HG03457 (cell line): ENCODE results near the gene ZSCAN1.
"Not testable (repeated sequence)": the region's sequence is repeated elsewhere in the genome, so short reads cannot be mapped to it uniquely, and the experiment has no call there.

Source experiments
- ATAC-seq: cut with Tn5 transposase; IDR thresholded peaks from one replicate; pipeline ENCODE4 v1.9.1; 2021; ENCODE audit warnings: moderate number of reproducible peaks; ENCODE audit not compliant: unreplicated experiment

ZSCAN1 gene, protein sequence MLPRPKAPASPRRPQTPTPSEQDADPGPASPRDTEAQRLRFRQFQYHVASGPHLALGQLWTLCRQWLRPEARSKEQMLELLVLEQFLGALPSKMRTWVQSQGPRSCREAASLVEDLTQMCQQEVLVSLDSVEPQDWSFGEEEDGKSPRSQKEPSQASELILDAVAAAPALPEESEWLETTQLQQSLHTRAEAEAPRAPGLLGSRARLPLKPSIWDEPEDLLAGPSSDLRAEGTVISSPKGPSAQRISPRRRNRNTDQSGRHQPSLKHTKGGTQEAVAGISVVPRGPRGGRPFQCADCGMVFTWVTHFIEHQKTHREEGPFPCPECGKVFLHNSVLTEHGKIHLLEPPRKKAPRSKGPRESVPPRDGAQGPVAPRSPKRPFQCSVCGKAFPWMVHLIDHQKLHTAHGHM

DNA sequence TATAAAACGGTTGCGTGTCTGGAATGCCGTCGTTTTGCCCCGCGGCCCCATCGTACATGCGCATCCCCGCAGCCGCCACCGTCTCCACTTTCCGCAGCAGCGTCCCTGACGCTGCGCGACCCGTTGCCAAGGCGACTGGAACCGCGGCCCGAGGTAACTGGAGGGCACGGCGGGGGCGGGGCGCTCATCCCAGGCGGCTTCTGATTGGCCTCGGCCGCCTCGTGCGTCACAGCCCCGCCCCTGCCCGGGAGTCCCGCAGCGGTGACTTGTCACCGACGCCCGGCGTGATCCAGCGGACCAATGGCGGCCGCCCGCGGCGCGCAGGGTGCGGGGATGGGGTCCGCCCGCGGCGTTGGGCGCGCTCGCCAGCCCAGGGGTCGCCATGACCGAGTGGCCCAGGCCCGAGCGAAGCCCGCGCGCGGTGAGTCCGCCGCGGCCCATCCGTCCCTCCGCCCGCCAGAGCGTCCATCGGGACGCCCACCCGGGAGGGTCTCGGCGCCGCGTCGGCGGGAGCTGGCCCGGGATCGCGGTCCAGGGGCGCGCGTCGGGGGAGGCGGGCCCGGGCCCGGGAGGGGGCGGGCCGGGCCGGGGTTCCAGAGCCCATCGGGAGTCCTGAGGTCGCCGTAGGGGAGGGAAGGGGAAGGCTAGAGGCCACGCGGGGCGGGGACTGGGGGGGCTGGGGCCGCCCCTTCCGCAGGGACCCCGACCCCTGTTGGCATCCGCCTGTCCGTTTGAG lies at the start of gene ZSCAN1:
Gene ZSCAN1 (plus strand): TSS at position 285 of the 736 bp plus-strand sequence. CDS start 3,812 bp downstream, outside the sequence.
- no peak for ATAC-seq

DNA sequence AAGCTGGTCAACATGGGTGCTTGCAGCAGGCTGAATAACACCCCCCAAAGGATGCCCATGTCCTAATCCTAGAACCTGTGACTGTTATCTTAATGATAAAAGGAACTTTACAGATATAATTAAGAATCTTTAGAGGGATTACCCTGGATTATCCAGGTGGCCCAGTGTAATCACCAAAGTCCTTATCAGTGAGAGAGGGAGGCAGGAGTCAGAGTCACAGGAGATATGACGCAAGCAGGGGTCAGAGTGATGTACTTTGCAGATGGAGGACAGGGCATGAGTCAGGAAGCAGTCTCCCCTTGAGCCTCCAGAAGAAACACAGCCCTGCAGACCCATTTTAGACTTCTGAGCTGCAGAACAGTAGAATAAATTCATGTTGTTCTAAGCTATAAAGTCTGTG lies 41.0 kb upstream of the ZSCAN1 start:
- ATAC-seq, result no peak

DNA sequence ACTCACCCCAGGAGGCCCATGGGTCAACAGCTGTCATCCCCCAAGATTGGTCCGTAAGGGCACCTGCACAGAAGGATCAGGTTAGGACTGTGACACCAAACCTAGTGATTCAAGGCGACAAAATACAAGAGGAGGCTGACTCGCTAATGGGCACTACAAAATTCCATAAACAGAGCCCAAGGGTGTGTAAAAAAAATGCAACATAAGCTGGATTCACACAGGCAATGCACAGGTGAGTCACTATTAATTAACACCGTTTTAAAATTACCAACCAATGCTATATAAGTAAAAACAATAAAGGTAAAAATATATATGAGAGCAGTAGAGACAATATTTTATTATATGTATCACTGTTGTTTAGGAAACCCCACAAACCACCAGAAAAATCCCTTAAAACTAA lies 33.1 kb upstream of the ZSCAN1 start:
- no peak for ATAC-seq

DNA sequence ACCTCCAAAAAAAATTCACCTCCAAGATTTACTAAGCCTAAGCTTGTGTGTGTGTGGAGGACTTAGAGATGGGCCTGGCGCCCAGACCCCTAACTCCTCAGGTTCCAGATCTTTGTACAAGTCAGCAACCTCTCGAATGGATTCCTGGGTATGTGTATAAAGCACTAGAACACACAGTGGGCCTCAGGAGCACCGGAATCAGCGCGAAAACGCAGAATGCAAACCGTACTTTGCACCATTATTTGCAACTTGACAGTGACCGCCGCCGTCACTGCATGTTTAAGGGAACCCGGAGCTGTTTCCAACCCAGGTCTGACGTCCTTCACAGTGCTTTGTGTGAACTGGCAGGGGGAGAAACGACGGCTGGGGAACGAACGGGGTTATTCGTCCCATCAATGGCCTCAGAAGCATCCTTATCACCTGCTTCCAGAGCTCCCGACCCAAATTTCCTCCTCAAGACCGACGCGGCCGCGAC lies 31.9 kb upstream of the ZSCAN1 start:
- ATAC-seq, result no peak

DNA sequence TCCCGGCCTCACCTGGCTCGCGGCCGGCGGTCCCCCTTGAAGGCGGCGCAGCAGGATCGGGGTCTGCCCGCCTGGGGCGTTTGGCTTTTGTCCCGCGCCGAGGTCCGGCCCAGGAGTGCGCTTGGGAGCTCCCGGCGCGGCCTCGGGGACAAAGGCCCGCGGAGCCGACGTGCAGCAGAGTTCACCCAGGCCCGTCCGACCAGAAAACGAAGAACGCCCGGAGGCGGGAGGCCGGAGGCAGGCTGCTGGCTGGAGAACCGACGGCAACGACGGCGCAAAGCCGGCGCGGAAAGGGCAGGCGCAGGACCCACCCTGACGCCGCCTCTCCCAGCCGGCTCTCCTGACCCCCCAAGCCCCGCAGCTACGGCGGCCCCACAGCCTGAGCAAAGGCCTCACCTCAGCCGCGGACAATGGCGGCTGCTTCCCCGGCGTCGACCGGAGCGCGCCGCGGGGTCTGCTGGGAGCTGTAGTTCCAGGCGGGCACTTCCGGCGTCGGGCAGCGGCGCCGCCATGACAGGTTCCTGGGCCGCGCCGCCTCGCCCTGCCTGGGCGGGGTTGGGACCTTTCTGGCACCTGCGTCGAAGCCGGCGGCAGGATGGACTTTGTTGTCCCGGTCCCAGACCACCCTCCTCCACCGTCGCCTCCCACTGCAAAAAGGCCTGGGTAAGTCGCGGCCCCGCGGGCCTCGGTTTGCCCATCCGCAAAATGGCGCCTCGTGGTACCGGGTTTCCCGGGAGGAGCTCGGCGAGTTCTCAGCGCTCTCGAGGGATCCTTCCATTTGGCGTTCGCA lies 31.2 kb upstream of the ZSCAN1 start, which contains the start of gene ZNF606:
Gene ZNF606 (minus strand): TSS at position 437 of the 790 bp plus-strand sequence. CDS start 1,501 bp downstream, outside the sequence.
- ATAC-seq, result peak; percentile 86

DNA sequence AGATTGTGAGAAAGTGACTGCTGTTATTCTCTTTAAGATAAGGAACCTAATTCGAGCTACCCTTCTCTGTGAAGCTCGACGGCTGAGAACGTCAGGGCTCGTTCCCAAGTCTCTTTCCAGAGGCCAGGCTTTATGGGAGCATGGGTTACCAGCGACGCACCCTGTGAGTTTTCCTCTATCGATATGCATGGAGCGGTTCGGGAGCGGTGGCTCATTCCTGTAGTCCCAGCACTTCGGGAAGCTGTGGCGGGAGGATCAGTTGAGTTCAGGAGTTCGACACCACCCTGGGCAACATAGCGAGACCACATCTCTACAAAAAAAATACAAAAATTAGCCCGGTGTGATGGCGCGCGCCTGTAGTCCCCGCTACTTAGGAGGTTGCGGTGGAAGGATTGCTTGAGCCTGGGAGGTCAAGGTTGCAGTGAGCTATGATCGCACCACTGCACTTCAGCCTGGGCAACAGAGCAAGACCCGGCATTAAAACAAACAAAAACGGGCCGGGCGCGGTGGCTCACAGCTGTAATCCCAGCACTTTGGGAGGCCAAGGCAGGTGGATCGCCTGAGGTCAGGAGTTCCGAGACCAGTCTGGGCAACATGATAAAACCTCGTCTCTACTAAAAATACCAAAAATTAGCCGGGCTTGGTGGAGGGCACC lies 30.5 kb upstream of the ZSCAN1 start:
- ATAC-seq, result no peak

DNA sequence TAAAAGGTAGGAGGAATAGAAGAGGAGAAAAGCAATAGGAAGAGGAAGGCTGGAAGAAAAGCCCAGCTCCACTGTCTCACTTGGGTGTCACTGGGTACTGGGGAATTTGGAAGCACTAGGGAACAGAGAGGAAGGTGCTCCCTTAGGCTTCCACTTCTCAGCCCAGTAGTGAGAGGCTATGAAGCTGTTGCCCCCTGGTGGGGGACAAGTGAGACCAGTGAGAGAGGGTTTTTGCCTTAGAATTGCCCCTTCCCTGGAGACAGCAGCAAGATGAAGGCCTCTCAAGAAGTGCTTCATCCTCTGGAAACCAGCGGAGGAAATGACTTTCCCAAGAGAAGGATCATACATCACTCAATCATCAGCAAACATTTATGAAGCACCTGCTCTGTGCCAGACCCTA lies 26.5 kb upstream of the ZSCAN1 start:
- ATAC-seq, result no peak

DNA sequence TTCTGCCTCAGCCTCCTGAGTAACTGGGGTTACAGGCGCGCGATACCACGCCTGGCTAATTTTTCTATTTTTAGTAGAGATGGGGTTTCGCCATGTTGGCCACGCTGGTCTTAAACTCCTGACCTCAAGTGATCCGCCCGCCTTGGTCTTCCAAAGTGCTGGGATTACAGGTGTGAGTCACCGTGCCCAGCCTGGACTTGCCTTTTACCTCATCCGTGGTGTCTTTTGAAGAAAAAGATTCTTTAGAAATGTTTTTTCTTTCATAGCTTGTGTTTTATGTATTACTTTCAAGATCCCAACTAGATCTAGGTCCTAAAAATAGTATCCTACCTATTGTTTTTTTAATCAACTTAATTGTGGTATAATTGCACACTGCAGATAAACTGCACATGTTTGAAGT lies 24.9 kb upstream of the ZSCAN1 start:
- ATAC-seq, result not testable (repeated sequence)

DNA sequence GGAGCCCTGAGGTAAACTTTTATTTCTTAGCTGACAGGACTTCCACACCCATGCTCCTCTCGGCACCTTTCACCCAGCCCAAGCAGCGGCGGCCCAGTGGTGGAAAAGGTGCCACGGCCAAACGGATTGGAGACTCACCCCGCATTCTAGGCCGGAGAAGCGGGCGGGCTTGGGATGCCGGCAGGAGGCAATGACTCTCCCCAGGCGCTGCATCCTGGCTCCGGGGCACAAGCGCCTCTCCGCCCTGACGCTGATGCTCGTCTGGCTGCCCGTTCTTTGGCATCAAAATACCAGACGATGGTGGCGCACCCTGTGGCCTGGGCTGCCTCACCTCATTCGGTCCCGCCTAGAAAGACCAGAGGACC lies 24.5 kb upstream of the ZSCAN1 start:
- ATAC-seq, result no peak

DNA sequence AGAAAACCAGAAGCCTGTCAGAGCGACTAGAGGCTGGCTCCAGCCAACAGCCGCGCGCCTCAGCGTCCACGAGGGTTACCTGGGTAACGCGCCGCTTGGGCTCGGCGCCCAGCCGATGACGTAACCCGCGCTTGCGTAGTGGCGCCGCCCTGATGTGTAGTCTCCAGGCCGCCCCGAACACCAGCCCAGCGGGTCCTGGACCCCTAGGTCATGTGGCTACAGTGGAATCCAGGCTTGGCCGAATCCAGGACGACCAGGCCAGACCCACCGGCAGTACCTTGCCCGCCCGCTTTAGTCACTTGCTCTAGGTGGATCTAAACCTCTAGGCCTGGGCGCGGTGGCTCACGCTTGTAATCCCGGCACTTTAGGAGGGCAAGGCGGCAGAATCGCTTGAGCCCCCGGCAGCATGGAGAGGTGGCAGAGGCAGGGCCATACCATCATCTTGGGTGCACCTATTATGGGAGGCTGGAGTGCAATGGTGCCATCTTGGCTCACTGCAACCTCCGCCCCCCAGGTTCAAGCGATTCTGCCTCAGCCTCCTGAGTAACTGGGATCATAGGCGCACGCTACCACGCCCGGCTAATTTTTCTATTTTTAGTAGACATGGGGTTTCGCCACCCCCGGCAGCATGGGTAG lies 24.0 kb upstream of the ZSCAN1 start:
- no peak for ATAC-seq

DNA sequence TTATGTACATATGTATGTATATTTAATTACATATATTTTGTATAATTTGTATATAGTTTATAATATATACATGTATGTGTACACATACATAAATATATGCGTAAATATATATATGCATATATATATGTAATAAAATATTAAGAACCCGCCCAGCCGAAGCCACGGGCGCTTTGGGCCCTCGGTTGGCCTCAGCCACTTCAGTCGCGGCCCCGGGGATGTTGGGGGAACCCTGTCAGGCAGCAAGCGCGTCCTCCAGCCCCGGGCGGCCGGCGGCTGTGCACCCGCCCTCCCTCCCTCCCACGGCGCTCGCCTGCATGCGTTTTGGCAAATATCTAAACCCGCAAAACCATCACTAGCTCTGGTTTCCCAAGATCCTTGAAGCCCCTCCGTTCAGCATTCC lies 23.3 kb upstream of the ZSCAN1 start:
- ATAC-seq, result no peak

DNA sequence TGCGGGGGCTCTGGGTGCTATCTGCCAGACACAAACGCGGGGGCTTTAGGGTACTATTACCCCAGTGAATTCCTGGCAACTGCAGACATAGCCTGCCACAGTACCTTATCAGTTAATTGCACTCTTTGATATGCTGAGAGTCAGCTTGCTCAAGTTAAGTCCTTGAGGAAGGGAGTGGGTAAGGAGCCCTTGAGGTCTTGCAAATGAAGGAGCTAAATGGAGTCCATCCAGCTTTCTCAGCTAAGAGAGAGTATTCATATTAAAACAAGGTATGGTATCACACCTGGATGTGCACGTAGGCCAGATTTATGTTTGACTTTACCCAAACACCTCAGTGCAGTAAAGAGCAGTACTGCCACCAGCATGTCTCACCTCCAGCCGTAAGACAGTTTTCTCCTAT lies 19.7 kb upstream of the ZSCAN1 start:
- ATAC-seq, result no peak

DNA sequence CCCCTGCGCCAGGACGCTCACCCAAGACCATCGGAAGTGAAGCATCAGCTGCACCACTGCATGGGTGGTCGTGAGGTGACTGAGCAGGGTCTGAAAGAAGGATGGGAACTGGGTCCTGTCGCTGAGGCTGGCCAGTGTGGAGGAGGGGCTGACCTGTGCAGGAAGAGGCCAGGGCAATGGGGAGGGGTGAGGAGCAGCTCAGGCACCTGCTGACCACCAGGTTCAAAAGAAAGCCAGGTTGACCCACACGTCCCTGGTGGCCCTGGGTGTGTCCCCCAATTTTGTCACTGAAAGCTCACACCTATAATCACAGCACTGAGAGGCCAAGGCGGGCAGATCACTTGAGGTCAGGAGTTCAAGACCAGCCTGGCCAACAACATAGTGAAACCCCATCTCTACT lies 13.7 kb upstream of the ZSCAN1 start:
- ATAC-seq, result no peak

DNA sequence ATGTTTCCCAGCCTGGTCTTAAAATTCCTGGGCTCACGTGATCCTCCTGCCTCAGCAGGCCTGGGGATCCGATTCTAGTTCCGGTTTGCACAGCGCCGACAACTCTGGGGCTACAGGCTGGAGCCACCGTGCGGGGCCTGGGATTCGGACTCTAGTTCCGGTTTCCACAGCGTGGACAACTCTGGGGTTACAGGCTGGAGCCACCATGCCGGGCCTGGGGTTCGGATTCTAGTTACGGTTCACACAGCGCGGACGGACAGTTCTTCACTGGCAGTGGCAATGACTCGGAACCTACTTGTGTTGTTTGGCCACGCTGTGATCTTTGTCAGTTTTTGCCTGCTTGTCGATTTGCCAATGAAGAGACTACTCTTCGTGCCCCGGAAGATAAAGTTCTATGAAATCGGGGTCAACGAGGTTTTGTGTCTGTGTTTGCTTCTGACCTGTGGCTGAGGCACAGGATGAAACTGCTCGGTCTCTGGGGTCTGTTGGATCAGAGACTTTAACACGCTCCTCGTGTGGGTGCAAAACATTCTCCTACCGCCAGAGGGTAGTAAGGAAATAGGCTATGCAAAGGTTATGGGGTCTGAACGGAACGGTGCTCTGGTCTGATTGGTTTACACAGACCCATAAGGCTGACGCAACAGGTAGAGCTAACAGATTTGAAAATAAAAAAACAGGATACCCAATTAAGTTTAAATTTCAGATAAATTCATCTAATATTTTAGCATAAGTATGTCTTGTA lies 12.1 kb upstream of the ZSCAN1 start:
- ATAC-seq, result no peak

DNA sequence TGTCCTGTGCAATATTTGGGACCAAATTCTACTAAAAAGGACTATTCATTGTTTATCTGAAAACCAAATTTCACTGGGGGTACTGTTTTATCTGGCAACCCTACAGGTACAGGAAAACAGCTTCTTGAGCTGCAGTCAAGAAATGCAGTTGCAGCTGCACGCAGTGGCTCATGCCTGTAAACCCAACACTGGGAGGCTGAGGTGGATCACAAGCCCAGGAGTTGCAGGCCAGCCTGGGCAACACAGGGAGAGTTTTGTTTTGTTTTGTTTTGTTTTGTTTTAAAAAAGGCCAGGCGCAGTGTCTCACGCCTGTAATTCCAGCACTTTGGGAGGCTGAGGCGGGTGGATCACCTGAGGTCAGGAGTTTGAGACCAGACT lies 11.6 kb upstream of the ZSCAN1 start:
- no peak for ATAC-seq

DNA sequence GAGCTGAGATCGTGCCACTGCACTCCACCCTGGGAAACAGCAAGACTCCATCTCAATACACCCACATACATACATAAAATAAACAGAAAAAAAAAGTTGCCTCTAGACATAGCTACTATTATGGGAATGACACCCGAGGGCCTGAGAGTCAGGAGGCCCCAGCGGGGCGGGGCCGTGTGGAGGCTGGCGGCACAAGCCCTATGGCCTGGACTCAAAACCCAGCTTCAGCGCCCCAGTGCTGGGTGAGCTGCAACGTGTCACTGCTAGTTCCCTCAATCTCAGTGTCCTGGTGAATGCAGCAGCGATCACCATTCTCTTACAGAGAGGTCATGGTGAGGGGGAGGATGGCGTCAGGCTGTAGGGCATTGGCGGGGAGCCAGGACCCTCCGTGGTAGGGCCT lies 9.2 kb upstream of the ZSCAN1 start:
- ATAC-seq, result no peak

DNA sequence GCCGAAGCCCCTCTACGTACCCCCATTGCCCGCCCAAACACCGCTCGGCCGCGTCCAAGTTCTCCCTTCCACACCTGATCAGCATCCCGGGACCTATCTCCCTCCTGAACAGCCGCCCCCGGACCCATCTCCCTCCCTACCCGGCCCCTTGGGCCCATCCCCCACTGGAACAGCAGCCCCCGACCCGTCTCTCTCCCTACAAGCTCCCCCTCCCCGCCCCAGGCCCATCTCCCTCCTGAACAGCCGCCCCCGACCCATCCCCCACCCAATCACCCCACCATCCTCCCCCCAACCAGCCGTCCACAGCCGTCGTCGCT lies 610 bp downstream of the ZSCAN1 start:
- no peak for ATAC-seq

DNA sequence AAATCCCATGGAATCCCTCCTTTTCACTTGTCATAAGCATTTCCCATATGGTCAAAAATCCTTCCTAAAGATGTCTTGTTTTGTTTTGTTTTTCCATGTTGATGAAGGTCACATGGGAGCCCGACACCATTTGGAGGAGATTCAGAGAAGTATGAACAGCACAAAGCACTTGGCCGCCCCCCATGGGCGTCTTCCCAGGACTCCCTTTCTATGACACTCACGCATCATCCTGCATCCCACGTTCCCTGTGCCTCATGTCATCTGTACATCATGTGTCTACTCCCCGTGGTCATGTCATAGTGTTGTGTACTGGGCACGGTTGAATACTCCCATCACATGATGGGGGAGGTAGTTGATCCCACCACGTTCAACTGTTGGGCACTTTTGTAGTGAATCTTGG lies 2.0 kb downstream of the ZSCAN1 start:
- no peak for ATAC-seq

DNA sequence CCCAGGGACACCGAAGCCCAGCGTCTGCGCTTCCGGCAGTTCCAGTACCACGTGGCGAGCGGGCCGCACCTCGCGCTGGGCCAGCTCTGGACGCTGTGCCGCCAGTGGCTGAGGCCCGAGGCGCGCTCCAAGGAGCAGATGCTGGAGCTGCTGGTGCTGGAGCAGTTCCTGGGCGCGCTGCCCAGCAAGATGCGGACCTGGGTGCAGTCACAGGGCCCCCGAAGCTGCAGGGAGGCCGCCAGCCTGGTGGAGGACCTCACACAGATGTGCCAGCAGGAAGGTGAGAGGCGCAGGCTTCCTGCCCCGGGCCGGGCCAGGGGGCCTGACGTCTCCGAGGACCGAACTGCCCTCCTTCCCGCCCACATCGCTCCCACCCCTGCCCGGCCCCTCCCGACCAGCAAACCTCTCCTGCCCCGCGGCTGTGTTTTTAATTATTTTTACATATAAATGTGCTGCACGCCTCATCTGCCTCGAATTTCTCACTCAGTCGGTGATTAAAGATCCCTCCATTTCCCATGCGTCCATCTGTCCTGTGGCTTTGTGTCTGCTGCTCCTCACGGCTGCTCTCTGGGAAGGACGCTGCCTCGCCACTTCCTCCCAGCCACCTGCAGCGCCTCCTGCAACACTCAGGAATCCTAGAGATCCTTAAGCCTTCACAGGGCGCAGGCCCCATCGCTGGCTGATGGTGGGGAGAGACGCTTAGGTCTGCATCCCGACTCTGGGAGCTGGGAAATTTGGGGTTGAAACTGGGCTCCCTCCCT lies 4.3 kb downstream of the ZSCAN1 start:
- no peak for ATAC-seq
